NOMO-1 treated with DMSO at 0.1 percent for 48 hours (cell line): Measurements from ENCODE around the gene GORASP2.

ENCODE experiments used
- DNase-seq: peaks from one replicate; lab custom pipeline; 2025; ENCODE audit not compliant: unreplicated experiment; lab: John Stamatoyannopoulos, UW

Gene GORASP2

GRCh38 chr2:170991398-170992182 lies 62.5 kb downstream of the GORASP2 start:
- DNase-seq: no peak

- DNase-seq: no peak
Observed at GRCh38 chr2:170996316-170996715, 67.3 kb downstream of the GORASP2 start.

- DNase-seq: no peak
Observed at GRCh38 chr2:170997893-170998597, 69.0 kb downstream of the GORASP2 start.

- DNase-seq: no peak
Observed at GRCh38 chr2:170999654-171000053, 70.6 kb downstream of the GORASP2 start.

GRCh38 chr2:171004363-171004762 lies 75.3 kb downstream of the GORASP2 start:
- no peak for DNase-seq

GRCh38 chr2:171004833-171005232 lies 75.8 kb downstream of the GORASP2 start:
- DNase-seq: no peak

GRCh38 chr2:171008550-171009205 lies 79.6 kb downstream of the GORASP2 start:
- no peak for DNase-seq

GRCh38 chr2:171009386-171009785 lies 80.3 kb downstream of the GORASP2 start:
- no peak for DNase-seq

GRCh38 chr2:171013851-171014250 lies 84.8 kb downstream of the GORASP2 start:
- DNase-seq: no peak

- no peak for DNase-seq
Observed at GRCh38 chr2:171016125-171016524, 87.1 kb downstream of the GORASP2 start.
